HL-60 (cell line): ENCODE data around the gene CHD1.

Source experiments
- DNase-seq, 2 experiments: peaks; one replicate each; pipeline ENCODE4 v3.0.0-alpha.2; 2010 to 2020; ENCODE audit warnings: low read depth in 1 of 2, low spot score in 1 of 2
- H3K27ac ChIP-seq: fragments of 250-450 bp; sonication (Bioruptor Pico); replicated peaks from 2 replicates; pipeline ENCODE4 v1.5.1; 2020; ENCODE audit warnings: mild to moderate bottlenecking, moderate library complexity
- H3K27me3 ChIP-seq: fragments of 250-450 bp; sonication (Bioruptor Pico); 2 replicates; pipeline ENCODE4 v1.5.1; 2021; ENCODE audit warnings: mild to moderate bottlenecking, moderate library complexity; ENCODE audit not compliant: insufficient read depth, poor library complexity, severe bottlenecking
- H3K4me3 ChIP-seq: replicated peaks from 2 replicates; pipeline ENCODE4 v1.5.1; 2011; ENCODE audit warnings: mild to moderate bottlenecking, control low read depth, low read length; ENCODE audit not compliant: insufficient read depth
- CTCF ChIP-seq: IDR thresholded peaks from one replicate; pipeline ENCODE4 v1.5.1; 2011; ENCODE audit warnings: low read length, control low read depth, inconsistent platforms; ENCODE audit not compliant: insufficient read depth
- GABPA ChIP-seq: IDR thresholded peaks from 2 replicates; pipeline ENCODE4 v1.6.1; 2012; ENCODE audit warnings: low read depth
- POLR2AphosphoS5 ChIP-seq: IDR thresholded peaks from 2 replicates; pipeline ENCODE4 v1.6.1; 2012; ENCODE audit warnings: low read depth
- REST ChIP-seq: IDR thresholded peaks from 2 replicates; pipeline ENCODE4 v1.6.1; 2012; ENCODE audit warnings: low read depth; ENCODE audit not compliant: insufficient replicate concordance
- SPI1 ChIP-seq: IDR thresholded peaks from 2 replicates; pipeline ENCODE4 v1.6.1; 2012; ENCODE audit warnings: low read depth, mild to moderate bottlenecking, borderline replicate concordance

CHD1 gene

GRCh38 chr5:98816582-98817222 lies 112.1 kb downstream of the CHD1 start:
- no peak for DNase-seq
- TF ChIP-seq GABPA: no peak
- TF ChIP-seq SPI1: no peak
- TF ChIP-seq REST: no peak
- no peak for TF ChIP-seq POLR2AphosphoS5
- TF ChIP-seq CTCF: no peak
- Histone ChIP-seq H3K4me3 (no peak overlapping the region), H3K27ac (no peak overlapping the region), H3K27me3 (no peaks in the 10 kb centered on the region)

GRCh38 chr5:98813755-98814154 lies 115.1 kb downstream of the CHD1 start:
- H3K4me3 ChIP-seq: no peak overlapping the region
- TF ChIP-seq GABPA (no peak), POLR2AphosphoS5 (no peak), REST (no peak), CTCF (no peak), SPI1 (no peak)
- H3K27ac ChIP-seq: no peak overlapping the region
- DNase-seq: no peak
- H3K27me3 ChIP-seq: no peaks in the 10 kb centered on the region

GRCh38 chr5:98810206-98810605 lies 118.6 kb downstream of the CHD1 start:
- no peak for DNase-seq
- no peaks in the 10 kb centered on the region for H3K27me3 ChIP-seq
- H3K27ac ChIP-seq: no peak overlapping the region
- no peak overlapping the region for H3K4me3 ChIP-seq
- TF ChIP-seq CTCF (no peak), POLR2AphosphoS5 (no peak), REST (no peak), GABPA (no peak), SPI1 (no peak)
